HG03135 (cell line): ENCODE measurements around the gene RPL19.

ENCODE experiments used
- ATAC-seq: cut with Tn5 transposase; IDR thresholded peaks from one replicate; pipeline ENCODE4 v1.9.1; 2021; ENCODE audit warnings: mild to moderate bottlenecking, moderate library complexity; ENCODE audit not compliant: unreplicated experiment

Gene RPL19

DNA sequence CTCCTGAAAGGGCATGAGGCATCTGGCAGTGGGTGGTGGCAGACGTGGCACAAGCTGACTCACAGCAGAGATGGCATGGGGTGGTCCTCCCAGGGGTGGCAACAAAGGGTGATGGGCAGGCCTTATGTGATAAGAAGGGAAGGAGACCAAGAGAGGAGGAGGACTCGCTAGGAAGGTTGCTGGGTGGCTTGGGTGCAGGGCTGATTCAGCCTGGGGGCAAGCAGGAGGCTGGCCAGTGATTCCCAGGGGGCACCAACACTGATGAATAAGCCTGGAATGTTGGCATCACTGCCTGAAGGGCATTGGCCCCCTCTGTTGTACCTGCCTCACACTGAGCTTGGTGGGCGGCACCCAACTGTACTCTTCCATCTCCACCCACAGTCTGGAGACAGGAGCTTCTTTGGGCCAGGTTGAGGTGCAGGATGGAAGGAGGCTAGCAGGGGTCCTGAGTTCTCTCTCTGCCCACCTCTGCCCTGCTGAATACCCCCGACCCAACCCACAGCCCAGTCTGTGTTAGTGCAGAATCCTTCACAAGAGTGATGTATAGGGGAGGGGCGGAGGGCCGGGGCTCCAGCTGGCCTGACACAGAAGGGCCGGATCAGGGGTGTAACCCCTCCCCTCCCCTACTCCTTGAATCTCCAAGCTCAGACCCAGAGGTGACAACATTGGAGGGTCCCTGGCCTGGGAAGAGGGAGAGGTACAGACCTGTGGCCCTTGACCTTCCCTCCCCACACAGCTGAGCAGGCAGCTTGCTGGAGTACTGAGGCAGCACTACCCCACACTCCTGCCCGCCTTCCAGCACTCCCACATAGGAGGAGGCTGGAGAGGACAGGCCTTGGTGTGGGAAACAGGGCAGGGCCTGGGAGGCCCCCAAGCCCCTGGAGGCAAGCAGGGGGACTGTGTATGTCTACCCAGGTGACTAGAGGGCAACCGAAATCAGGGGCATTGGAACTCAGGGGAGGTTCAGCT is 23.1 kb downstream of the RPL19 start:
- ATAC-seq, result no peak

GRCh38 chr17:39223907-39224777 is 24.1 kb downstream of the RPL19 start:
- no peak for ATAC-seq

GRCh38 chr17:39224778-39225307 is 24.8 kb downstream of the RPL19 start:
- ATAC-seq, result no peak

DNA sequence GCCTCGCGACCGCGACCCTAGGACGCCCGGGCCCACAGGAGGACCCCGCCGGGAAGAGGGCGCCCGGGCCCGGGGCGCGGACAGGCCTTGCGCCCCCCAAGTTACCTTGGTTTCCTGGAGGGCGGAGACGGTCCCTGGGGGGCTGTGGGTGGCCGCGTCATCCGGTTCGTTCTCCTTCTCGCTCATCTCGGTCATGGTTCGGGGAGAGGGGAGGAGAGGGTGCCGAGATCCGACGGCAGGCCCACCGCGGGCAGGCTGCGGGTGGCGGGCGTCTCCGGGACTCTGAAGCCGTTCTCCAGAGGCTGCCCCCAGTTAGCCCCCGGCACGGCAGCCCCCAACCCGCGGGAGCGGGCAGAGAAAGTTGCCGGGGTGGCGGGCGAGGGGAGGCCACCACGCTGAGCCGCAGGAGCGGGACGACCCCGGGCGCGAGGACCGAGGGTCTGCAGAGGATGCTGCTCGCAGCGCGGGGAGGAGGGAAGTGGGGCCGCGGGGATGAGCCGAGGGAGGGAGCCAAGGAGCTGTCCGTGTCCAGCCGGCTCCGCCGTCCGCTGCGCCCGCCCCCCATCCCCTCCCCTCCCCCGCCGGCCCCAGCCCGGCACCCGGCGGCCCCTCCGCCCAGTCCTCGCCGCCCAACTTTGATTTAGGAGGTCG is 25.4 kb downstream of the RPL19 start, which contains the start of gene STAC2:
Gene STAC2 (minus strand): TSS at position 638 of the 651 bp plus-strand sequence. CDS start 443 bp downstream, at position 195.
- ATAC-seq, result no peak

- no peak for ATAC-seq
Observed at GRCh38 chr17:39225959-39226683, 26.0 kb downstream of the RPL19 start.

GRCh38 chr17:39227364-39227919 is 27.4 kb downstream of the RPL19 start:
- no peak for ATAC-seq

- ATAC-seq, result no peak
Observed at GRCh38 chr17:39229274-39229913, 29.3 kb downstream of the RPL19 start.

DNA sequence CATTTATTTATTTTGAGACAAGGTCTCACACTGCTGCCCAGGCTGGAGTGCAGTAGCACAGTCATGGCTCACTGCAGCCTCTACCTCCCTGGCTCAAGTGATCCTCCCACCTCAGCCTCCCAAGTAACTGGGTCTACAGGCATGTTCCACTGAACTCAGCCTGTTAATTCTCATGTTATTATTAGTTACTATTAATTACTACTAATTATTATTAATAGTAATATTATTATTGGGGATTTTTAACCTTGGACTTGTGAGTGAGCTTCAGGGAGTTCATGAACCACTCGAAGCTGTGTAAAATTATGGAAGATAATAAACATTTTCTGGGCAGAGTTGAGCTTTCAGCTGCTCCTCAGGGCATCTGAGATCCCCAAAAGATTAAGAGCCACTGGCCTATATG is 30.3 kb downstream of the RPL19 start:
- no peak for ATAC-seq

- no peak for ATAC-seq
Observed at GRCh38 chr17:39231091-39231561, 31.0 kb downstream of the RPL19 start.

GRCh38 chr17:39231591-39232551 is 31.8 kb downstream of the RPL19 start:
- ATAC-seq, result no peak

GRCh38 chr17:39235555-39236449 is 35.7 kb downstream of the RPL19 start:
- no peak for ATAC-seq

- ATAC-seq, result no peak
Observed at GRCh38 chr17:39236450-39236927, 36.4 kb downstream of the RPL19 start.

DNA sequence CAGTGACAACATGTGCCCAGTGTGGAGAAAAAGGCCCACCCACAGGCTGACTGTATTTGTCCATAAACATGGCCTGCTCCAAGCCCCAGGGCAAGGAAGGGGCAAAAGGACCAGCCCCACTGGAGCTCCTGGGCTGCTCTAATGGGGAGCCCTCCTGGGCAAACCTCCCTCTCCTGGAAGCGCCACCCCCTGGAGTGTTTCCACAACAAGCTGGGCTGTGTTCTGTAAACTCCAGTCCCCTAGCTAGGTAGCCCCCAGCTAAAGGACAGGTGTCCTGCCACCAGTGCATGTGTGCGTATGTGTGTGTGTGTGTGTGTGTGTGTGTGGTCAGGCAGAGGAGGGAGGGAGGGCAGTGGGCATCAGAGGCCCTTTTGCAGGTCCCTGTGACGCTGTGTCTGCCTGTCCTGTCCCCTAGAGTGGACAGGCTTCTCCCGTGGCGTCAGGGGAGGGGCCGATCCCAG is 36.9 kb downstream of the RPL19 start:
- ATAC-seq, result no peak

GRCh38 chr17:39237586-39237985 is 37.5 kb downstream of the RPL19 start:
- no peak for ATAC-seq

DNA sequence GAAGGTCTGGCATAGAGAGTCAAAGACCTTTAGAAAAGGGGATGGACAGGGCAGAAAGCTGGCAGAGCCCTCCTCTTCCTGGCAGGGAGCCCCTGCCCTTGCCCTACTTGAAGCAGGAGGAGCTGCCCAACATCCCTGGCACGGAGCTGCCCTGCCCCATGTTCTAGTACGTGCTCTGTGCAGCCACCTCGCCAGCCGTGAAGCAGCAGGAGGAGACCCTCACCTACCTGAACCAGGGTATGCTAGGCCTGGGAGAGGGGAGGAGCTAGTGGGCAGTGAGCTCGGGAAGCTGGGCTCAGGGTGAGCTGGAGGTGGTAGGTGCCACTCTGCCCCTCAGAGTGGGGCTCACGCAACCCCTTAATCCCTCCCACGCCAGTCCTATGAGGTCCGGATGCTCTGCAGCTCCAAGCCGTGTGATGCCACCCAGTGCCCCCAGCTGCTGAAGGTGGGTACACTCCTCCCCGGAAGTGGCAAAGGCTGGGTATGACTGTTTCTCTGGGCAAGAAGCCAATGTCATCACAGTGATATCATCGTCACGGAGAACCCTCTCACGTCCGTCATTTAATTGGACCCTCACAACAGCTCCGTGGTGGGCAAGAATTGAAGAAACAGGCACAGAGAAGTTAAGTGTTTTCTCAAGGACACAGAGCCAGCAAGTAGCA is 38.4 kb downstream of the RPL19 start:
- ATAC-seq, result no peak

DNA sequence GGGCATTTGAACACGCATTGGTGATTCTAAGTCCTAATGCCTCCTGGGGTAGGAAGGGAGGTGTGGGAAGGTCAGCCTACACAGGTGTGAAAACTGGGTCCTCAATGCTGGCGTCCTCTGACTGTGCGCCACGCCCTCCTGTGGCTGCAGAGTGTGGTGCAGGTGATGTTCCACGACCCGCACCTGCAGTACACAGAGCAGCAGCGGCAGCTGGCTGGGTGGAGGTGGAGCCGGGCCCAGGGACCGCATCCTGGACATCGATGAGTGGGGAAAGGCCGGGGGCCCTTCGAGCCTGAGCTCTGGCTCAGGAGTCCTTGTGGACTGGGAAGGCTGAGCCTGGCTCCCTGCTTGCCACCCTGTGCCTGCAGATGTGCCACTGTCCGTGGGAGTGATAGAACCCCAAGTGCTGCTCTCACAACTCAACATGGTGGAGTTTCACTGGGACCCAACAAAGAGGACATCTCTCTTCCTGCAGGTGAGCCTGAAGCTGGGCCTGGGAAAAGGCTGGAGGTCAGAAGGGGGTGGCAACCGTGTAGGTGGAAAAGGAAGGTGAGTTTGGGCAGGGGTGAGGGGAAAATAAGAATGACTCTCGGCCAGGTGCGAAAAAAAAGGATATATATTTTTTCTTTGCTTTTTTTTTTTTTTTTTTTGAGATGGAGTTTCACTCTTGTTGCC is 39.7 kb downstream of the RPL19 start:
- no peak for ATAC-seq
